ENCODE measurements around the gene CMTM2.
"Not testable (repeated sequence)": the region's sequence is repeated elsewhere in the genome, so short reads cannot be mapped to it uniquely, and the experiment has no call there.

The CMTM2 gene

DNA sequence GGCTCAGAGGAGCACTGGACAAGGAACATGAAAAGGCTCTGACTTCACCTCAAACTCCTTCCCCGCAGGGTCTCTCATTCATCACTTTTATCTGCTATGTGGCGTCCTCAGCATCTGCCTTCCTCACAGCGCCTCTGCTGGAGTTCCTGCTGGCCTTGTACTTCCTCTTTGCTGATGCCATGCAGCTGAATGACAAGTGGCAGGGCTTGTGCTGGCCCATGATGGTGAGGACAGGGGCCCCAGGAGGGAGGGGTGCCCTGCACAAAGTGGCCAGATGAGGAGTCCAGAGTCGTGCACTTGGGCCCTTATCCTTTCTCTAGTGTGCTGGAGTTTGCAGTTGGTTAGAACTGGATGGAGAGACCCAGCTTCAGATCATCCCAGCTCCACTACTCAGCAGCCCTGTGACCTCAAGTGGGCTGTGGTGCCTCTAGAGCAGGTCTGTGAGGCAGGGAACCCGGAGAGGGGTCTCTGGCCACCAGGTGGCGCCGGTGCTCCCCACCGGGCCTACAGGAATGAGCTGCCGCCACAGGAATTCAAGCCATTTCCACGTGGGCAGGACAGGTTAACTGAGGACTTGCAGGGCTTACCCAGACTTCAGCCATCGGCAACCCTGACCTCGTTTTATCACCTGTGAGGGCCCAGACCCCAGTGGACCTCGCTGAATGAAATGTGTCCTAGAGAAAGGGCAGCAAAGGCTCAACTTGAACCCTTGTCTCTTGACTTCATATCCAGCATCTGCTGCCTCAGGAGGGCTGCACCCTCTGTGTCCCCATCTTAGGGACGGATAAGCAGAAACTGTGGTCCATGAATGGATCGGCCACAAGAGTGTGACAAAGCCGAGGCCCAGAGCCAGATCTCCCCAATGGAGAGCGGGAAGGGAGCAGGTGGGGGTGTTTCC is 29.2 kb downstream of the CMTM2 start:
- DNase-seq (ENCODE audit: low read depth) = peak; percentile 79
- no peak overlapping the region for H3K4me3 ChIP-seq (ENCODE audit: low read length)

DNA sequence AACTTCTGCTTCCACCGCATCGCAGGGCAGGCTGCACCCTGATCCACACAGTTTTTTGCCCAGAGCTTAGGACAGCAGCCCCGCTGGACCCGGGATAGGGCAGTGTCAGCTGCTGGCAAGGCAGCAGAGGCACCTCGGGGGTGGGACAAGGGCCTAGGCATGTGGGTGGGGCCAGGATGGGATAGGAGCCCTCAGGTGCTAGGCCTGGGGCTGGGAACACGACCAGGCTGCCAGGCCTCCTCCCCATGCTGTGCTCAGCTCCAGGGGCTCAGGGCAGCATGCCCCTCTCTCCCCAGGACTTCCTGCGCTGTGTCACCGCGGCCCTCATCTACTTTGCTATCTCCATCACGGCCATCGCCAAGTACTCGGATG is 29.9 kb downstream of the CMTM2 start:
- no peak overlapping the region for H3K4me3 ChIP-seq (ENCODE audit: low read length)
- DNase-seq (ENCODE audit: low read depth) = no peak
- TF ChIP-seq, protein P1, sequence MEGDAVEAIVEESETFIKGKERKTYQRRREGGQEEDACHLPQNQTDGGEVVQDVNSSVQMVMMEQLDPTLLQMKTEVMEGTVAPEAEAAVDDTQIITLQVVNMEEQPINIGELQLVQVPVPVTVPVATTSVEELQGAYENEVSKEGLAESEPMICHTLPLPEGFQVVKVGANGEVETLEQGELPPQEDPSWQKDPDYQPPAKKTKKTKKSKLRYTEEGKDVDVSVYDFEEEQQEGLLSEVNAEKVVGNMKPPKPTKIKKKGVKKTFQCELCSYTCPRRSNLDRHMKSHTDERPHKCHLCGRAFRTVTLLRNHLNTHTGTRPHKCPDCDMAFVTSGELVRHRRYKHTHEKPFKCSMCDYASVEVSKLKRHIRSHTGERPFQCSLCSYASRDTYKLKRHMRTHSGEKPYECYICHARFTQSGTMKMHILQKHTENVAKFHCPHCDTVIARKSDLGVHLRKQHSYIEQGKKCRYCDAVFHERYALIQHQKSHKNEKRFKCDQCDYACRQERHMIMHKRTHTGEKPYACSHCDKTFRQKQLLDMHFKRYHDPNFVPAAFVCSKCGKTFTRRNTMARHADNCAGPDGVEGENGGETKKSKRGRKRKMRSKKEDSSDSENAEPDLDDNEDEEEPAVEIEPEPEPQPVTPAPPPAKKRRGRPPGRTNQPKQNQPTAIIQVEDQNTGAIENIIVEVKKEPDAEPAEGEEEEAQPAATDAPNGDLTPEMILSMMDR (conservative IDR thresholded peaks at IDR 0.05; ENCODE audit: low read depth, low read length) = no peak

More for the DNA sequence above, 29.2 kb downstream of the CMTM2 start:
- TF ChIP-seq, protein P1 (conservative IDR thresholded peaks at IDR 0.05; ENCODE audit: low read depth, low read length) = peak; percentile 98

DNA sequence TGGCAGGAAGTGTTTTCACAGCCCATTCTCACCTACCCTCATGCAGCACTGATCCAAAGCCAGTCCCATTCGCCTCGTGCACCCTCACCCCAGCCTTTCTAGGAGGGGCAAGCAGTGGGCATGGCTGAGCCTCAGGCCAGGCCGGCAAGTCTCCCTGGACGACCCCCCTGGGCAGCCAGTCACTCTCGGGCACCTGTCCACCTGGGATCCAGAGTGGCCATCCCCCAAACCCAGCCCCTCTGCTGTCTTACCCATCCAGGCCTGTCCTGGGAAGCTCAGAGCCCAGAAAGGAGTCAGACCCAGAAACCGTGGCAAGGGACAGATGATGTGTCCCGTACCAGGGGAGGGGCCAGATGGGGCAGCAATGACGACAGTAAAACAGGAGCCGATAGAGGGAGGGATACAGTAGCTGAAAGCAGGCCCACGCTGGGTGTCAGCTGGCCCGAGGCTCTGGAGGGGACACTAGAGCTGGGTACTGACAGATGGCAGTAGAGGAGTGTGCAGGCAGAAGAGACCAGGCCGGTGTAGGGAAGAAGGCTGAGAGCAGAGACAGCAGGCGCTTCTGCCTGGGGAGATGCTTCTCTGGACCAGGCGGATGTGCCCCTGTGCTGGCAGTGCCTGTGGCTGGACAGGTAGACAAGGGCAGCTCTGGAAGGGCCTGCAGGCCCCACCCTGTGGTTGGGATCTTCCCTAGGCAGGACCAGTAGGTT is 31.0 kb downstream of the CMTM2 start:
- TF ChIP-seq, protein P1 (conservative IDR thresholded peaks at IDR 0.05; ENCODE audit: low read depth, low read length) = no peak
- no peak for DNase-seq (ENCODE audit: low read depth)
- H3K4me3 ChIP-seq (ENCODE audit: low read length) = no peak overlapping the region

DNA sequence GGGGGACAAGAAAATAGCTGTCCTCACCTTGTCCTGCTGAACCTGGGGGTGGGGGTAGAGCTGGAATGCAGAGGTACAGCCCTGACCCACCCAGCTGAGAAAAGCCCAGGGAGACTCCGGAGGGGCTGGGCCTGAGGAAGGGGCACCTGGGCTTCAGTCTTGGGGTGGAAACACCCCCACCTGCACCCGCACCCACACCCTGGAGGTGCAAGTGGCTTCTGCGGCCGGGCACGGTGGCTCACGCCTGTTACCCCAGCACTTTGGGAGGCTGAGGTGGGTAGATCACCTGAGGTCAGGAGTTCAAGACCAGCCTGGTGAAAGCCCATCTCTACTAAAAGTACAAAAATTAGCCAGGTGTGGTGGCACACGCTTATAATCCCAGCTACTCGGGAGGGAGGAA is 32.6 kb downstream of the CMTM2 start:
- not testable (repeated sequence) for H3K4me3 ChIP-seq (ENCODE audit: low read length); DNase-seq (ENCODE audit: low read depth)

DNA sequence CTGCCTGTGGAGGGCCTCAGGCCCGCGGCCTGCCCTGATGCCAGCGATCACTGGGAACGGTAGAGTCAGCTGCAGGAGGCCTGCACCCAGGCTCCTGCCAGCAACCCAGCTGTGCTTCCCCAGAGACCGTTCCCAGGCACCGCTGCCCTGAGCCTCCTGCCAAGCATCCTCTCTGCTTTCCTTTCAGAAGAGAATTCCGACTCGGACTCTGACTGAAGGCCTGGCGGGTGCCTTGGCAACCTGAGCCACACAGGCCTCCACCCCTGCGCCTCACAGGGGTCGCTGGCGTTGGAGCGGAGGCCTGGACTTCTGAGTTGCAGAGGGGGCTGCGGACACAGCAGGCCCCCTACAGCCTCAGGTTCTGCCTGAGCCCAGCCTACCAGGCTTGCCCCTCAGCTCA is 33.2 kb downstream of the CMTM2 start:
- TF ChIP-seq, protein P1 (conservative IDR thresholded peaks at IDR 0.05; ENCODE audit: low read depth, low read length) = no peak
- DNase-seq (ENCODE audit: low read depth) = no peak
- no peak overlapping the region for H3K4me3 ChIP-seq (ENCODE audit: low read length)

DNA sequence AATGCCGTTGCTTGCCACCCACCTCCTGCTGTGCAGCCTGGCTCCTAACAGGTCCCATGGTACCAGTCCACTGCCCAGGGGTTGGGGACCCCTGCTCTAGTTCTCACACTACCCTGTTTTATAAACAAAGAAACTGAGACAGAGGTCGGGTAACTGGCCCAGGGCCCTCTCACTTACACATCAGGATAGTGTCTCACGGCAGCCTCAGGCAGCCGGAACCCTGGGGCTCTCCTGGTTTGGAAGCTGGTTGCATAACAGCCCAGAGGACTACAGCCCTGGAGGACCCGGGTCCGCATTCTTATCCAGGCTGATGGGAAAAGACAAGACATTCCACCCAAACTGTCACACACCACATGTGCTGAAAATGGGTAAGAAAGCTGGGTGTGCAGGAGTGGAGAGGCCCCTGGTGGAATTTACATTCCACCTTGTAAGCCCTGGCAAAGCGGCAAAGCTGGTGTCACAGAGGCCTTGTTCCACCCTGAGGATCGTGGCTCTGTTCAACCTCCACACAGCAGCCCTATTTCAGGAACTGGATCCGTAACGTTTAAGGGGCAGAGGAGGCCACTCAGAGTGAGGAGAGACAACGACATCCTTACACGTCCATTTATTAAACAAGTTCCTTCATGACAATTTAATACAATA is 35.0 kb downstream of the CMTM2 start:
- no peak overlapping the region for H3K4me3 ChIP-seq (ENCODE audit: low read length)
- TF ChIP-seq, protein P1 (conservative IDR thresholded peaks at IDR 0.05; ENCODE audit: low read depth, low read length) = no peak
- no peak for DNase-seq (ENCODE audit: low read depth)

DNA sequence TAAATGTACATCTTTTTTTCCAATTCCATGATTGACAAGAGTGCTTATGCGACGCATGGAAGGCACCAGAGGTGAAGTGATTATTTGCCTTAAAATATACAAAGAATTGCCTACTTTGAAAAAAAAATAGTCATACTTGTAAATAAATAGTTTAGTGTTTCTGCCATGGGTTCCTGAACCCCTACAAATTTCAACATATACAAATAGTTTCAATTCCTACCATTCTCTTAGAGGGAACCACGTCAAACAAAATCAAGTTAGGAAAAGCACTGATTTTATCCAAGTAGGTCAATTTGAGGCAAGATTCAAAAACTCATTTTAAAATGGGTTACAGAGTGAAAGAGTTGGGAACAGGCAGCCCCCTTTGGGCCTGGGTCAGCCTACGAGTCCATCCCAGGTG is 36.9 kb downstream of the CMTM2 start:
- DNase-seq (ENCODE audit: low read depth) = no peak
- TF ChIP-seq, protein P1 (conservative IDR thresholded peaks at IDR 0.05; ENCODE audit: low read depth, low read length) = no peak
- H3K4me3 ChIP-seq (ENCODE audit: low read length) = no peak overlapping the region
